OCI-M2 (cell line): ENCODE measurements around the gene FBLN7.

Source experiments
- DNase-seq: peaks from one replicate; lab custom pipeline; 2025; ENCODE audit not compliant: unreplicated experiment; lab: John Stamatoyannopoulos, UW

FBLN7 gene

GRCh38 chr2:112156152-112156986 lies 18.2 kb downstream of the FBLN7 start:
- no peak for DNase-seq

DNA sequence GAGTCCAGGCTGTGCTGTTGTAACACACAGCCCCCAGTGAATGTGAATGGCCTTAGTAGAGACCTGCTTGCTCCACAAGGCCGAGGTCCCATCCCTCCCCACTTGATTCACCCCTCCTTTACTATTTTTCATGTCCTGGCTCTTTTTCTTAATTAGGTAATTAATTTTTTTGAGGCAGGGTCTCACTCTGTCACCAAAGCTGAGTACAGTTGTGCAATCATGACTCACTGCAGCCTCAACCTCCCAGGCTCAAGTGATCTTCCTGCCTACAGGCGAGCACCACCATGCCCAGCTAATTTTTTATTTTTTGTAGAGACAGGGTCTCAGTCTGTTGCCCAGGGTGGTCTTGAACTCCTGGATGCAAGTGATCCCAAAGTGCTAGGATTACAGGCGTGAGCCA lies 19.3 kb downstream of the FBLN7 start:
- no peak for DNase-seq

- DNase-seq = no peak
Measured at GRCh38 chr2:112159454-112159921, 21.3 kb downstream of the FBLN7 start.

GRCh38 chr2:112160283-112161250 lies 22.4 kb downstream of the FBLN7 start:
- no peak for DNase-seq

GRCh38 chr2:112161431-112162145 lies 23.4 kb downstream of the FBLN7 start:
- DNase-seq = no peak

GRCh38 chr2:112162341-112162740 lies 24.2 kb downstream of the FBLN7 start:
- no peak for DNase-seq

GRCh38 chr2:112162956-112163355 lies 24.8 kb downstream of the FBLN7 start:
- DNase-seq = no peak

GRCh38 chr2:112163541-112163981 lies 25.4 kb downstream of the FBLN7 start:
- no peak for DNase-seq

- DNase-seq = no peak
Measured at GRCh38 chr2:112164876-112165275, 26.7 kb downstream of the FBLN7 start.

- no peak for DNase-seq
Measured at GRCh38 chr2:112165296-112165695, 27.1 kb downstream of the FBLN7 start.

DNA sequence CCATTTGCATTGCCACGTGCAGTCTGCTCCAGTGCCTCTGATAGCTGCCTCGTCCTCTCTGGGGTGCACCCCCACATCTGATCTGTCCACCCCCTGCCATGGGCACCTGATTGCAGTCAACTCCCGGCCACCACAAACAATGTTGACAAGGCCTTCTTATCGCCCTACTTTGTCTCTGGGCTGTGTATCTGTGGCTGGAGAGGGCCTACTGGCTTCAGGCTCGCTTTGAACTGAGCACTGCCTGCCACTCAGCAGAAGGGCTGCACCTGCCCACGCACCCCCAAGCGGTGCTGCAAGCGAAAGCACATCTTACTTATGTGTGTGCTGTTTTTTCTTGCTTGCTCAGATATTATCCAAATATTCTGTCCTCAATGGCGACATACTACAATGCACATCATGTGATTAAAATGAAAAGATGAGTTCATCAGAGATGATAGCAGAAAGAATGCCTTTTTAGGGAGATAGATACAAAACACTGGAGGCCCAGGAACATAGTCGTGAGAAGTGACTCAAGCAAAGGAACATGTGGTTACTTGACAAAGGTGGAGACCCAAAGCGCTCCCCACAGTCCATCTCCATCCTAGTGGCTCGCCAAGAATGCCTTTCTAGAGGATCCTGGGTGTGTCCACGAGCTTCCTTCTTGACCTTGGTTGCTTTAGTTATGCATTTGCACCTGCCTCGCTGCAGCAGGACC lies 28.8 kb downstream of the FBLN7 start:
- no peak for DNase-seq

- DNase-seq = no peak
Measured at GRCh38 chr2:112168422-112169124, 30.4 kb downstream of the FBLN7 start.

DNA sequence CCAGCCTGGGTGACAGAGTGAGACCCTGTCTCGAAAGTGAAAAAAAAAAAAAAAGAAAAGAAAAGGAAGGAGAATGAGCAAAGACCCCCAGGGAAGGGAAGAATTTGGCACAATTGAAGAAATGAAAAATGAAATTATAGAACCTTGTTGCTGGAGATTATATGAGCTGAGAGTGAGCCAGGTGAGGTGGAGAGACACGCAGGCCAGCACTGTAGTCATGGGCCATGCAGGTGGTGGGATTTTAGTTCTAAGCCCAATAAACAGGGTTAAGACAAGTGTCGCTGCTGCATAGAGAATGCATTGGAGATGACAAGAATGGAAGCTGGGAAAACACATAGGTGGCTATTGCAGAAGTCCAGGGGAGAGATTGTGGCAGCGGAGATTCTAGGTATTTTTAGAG lies 32.3 kb downstream of the FBLN7 start:
- no peak for DNase-seq

GRCh38 chr2:112173646-112174319 lies 35.6 kb downstream of the FBLN7 start:
- no peak for DNase-seq

DNA sequence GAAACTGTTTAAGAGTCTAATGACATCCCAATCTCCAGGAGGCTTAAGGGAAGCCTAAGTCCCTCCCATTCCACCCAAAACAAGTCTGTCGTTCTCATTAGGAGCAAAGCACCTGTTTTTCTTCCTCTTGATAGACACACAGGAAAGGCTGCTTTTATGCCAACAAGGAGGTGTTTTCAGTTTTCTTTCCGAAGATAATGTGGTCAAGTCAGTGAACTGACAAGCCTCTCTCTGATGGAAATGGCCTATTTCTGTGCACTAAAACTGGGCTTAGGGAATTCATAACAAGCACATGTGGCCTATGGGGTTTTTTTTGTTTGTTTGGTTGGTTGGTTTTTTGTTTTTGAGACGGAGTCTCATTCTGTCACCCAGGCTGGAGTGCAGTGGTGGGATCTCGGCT lies 36.2 kb downstream of the FBLN7 start:
- DNase-seq = no peak

DNA sequence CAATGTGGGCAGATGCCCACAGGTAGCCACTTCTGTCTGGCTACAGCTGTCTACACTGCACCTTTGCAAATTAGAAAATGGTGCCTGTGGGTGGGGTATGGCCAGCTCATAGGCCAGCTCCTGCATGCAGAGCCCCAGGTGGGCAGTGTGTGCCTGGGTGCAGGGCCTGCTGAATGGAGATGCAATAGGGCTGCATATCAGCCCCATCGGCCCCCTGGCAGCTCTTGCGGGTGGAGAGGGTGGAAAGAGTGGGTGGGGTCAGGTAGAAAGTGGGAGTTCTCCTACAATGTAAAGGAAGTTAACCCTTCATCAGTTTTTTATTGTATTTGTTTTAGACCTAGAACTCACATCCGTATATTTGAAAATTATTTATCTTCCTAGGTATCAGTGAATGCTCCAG lies 37.1 kb downstream of the FBLN7 start:
- no peak for DNase-seq

- DNase-seq = no peak
Measured at GRCh38 chr2:112175958-112176573, 37.9 kb downstream of the FBLN7 start.

DNA sequence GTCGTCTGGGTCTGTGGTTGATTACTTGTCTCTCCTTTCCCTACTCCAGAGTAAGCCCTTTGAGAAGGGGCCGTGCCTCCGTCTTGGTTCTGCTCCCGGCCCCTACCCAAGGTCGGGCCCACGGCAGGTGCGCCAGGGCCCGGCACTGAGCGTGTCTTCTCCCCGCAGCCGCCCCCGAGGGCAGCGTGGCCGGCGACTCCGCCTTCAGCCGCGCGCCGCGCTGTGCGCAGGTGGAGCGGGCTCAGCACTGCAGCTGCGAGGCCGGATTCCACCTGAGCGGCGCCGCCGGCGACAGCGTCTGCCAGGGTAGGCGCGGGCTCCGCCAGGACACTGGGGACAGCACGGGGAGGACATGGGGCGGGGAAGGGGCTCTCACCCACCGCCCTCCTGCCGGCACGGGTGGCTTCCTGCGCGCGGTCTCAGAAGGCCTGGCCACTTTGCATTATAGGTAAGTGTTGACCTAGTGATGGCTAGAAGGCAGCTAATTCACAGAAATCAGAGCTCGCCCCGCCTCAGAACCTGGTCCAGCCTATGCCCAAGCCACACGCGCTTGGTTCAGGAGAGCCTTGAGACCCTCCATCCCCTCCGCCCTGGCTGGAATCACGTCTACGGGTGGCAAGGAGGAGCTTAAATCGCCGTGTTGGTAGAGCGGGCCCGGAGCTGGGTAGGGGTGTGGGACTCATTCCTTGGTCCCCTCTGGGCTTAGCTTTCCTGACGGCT lies 43.5 kb downstream of the FBLN7 start:
- no peak for DNase-seq
